HG03175 (cell line): ENCODE data around the gene CAV1.
A peak's percentile ranks its signal among the peaks of the same experiment; 100 is the strongest.

Experiments
- ATAC-seq: cut with Tn5 transposase; IDR thresholded peaks from one replicate; pipeline ENCODE4 v1.9.1; 2021; ENCODE audit warnings: mild to moderate bottlenecking, moderate library complexity; ENCODE audit not compliant: unreplicated experiment

The CAV1 gene

DNA sequence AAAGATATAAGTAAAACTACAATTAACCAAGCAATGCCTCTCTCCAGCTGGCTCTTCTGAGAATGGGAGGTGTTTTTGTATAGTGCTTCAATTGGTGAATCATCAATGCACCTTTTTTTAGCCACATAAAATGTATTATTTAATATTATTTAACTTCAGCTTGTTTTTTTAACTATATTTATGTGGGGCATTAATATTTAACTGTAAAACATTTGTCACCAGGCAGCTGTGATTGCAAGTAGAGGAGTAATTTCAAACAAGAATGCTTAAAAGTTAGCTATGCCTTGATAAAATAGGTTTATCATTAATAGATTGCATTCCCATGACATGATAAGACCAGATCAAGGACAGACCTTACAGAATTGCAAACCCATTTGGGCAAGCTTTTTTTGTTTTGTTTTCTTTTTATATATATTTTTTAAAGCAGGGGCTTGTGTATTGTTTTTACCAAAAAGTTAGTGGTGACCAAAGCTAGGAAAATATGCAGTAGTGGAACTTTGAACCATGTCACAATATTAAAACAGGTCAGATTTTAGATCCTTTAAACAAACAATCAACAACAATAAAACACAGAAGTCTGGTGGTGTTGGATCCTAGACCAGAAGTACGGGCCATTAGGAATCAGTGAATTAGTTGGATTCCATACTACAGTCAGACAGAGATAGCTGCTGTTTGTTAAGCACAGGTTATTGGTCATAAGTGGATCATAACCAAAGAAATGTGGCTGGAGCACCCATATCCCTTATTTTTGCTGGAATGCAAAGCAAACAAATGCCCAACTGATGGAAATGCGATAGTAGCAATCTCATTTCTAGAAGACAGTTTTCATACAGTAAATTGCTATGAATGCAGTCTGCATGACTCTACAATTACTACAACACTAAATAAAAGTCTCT, 22.4 kb upstream of the CAV1 start:
- ATAC-seq, result no peak

DNA sequence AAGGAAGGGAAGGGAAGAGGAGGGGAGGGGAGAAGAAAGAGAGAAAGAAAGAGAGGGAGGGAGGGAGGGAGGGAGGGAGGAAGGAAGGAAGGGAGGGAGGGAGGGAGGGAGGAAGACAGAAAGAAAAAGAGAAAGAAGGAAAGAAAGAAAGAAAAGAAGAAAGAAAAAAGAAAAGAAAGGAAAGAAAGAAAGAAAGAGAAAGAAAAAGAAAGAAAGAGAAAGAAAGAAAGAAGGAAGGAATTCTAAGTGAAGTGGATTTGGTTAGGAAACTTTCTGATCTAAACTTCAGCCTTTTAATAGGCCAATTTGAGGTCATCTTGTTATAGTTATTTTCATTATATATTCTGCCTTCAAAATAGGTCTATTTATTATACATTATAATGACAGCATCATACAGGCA, 21.0 kb upstream of the CAV1 start:
- no peak for ATAC-seq

DNA sequence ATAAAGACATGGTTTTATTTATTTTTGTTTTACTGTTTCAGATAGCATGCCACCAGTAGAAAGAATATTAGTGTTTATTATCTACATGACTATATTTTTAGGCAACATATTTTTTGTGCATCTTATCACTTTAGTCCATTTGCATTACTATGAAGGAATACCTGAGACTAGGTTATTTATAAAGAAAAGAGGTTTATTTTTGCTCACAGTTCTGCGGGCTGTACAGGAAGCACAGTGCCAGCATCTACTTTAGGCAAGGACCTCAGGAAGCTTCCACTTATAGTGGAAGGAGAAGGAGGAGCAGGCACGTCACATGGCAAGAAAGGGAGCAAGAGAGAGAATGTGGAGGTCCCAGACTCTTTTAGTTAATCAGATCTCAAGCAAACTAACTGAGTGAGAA, 19.6 kb upstream of the CAV1 start:
- no peak for ATAC-seq

DNA sequence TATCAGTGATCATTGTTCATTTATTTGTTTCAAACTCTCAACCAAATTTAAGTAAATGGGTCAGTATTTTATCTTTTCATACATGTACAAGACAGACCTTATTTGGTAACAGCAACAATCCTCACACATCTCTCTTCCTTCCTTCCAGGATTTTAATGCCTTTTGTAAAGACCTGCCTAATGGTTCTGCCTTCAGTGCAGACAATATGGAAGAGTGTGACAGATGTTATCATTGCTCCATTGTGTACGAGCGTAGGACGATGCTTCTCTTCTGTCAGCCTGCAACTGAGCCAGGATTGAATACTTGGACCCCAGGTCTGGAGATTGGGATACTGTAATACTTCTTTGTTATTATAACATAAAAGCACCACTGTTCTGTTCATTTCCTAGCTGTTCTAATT, 19.0 kb upstream of the CAV1 start:
- no peak for ATAC-seq

DNA sequence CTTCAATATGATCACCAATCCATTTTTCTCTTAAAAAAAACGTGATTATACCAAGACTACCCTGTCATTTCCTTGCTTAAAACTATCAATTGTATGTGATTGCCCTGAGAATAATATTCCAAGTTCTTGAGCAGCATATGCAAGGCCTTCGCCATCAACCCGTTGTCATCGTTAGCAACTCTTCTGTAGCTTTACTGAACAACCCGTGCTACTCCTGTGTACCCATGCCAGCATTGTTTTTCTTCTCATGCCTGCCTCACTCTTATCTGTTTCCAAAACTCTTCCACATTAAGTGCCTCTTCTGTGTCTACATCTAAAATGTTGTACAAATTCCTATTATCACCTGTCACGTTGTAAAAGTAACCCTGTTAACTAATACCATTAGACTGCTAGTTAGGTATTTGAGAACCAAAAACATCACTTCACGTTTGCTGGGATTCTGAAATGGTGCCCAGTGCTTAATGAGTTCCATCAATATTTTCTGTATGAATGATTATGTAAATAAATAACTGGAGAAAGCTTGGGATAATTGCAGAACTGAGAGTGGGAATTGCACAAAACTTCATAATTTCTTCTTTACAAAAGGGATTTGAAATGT, 14.8 kb upstream of the CAV1 start:
- ATAC-seq, result no peak

DNA sequence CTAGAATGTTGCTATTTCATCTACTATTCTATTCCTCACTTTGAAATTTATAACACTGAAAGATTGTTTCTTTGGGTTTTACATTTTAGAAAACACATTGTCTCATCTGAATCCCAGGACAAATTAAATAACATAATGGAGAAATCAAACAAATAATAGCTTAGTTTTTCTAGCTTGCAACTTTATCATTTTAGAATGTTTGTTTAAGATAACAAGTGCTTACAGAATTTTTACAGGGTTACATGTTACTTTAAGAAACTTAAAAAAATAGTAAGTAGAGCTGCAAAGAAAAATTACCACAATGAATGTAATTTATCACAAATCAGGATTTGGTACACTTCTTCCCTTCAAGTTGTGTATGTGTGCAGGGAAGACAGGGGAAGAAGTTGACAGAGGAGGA, 14.0 kb upstream of the CAV1 start:
- no peak for ATAC-seq

DNA sequence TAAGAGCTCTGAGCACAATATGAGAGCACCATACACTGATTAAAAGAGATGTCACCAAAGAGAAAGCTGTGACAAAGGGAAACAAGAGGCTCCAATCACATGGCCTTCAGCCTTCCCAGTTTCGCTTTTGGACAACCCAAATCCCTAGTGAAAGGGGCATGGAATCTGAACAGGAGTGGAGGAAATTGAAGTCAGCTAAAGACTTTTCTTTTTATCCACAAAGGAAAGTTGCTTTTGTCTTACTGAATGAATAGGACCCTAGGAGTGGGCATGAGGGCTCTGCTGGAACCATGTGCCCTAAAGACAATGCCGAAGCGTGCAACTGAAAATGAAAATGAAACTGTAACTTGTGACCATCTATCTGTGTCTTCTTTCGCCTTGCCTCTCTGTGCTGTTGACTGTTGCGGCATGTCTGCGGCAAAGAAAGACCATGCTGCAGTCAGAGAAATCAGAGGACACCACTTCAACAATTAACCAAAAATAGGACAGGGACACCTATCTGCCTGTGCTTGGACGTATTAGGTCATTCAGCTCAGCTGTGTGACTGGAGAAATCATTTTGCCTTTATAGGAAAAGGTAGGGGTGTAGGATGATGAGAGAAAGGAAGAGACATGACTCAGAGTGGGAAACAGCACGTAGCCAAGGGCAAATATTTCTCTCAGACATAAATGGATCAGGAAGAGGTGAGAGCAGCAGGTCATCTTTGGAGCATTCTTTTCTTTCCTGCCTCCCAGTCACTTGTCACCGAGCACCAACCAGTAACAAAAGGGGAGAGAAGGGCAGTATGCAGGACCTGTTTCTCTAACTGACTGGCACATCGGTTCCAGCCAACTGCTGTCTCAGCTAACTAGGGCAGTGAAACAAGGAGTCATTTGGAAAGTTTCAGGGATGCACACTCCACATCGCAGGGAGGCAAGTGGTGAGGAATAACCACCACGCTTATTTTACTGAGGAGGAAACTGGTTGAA, 13.0 kb upstream of the CAV1 start:
- peak; percentile 100 for ATAC-seq

DNA sequence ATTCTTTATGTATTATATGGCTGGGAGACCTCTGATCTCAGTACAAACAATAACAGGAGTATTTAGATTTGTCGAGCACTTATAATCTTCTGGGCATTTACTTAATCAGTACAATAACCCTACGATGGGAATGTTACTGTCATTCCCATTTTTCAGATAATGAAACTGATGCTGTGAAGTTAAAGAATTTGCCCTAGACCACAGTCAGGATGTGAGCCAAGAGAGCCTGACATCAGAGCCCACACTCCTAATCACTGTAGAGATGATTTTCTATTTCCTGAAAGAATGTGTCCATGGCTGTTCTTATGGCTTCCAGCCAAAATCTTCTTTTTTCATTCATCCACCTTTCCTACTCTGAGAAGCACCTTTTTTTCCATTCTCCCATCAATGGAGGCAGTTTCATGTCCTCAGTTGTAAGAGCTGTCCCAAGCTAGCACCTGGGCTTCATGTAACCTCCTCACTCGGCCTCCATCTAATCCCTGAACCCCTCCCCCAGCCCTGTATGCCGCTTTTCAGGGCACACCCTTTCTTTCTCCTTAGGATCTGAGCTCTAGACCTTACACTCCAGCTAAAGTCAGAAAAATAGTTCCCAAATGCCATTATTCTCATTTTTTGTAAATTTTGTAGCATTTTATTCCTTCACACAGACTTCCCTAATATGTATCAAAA, 12.2 kb upstream of the CAV1 start:
- no peak for ATAC-seq

DNA sequence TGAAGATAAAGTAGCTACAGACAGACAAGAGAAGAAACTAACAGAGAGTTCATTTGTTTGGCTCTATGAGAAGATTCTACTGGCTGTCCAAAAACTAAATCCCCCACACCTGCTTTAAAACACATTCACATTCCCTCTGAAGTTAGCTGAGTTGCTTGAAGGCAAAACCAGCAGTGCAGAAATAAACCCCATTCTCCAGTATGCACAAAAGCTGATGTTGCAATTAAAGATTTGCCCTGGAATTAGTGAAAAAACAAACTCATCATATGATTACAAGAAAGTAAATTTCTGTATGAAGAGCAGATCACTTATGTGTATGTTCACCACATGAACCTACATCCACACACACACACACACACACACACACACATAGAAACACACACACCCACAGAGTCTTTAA, 9.3 kb upstream of the CAV1 start:
- no peak for ATAC-seq

DNA sequence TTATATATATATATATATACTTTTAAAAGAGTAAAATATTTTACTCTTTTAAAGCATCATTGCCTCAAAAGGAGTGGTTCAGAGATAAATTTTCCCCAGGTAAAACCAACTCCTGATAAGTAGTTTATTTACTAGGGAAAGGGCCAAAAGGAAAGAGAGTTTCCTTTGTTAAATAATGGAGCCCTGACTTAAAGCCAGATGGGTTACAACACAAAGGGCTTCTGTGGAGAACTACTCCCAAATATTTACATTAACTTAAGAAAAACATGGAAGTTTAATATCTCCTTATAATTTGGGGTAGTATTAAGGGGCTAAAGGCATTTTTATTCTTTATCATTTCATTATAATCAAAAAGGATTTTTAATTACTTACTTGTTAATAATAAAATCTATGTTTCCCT, 8.5 kb upstream of the CAV1 start:
- ATAC-seq, result no peak

DNA sequence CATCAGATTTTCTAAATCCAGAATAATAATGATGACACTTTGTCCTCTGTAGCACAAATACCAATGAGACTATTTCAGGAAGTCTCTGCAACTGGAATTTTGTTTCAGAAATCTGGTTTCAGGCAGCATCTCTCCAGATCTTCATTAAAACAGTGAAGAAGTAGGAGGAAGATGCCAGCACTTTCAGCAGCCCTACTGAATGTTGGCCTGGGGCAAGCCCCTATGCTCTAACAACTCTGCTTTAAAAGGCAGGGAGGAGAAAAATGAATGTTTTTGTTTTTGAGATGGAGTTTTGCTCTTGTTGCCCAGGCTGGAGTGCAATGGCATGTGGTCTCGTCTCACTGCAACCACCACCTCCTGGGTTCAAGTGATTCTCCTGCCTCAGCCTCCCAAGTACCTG, 7.2 kb upstream of the CAV1 start:
- no peak for ATAC-seq

DNA sequence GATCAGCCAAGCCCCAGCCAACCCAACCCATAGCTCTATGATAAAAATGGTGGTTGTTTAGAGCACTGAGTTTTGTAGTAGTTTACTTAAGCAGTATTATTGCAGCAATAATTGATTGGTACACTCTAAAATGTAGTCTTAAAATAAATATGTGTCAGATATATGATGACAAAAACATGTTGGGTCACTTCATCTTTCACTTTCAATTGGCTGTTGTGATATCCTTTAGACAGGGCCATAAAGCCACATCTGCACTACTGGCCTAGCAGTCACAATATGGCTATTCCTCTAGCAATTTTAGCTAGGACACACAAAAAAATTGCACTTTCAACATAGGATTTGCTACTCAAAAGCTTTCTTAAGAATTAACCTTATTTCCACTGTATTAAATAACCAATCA, 5.9 kb upstream of the CAV1 start:
- ATAC-seq, result no peak

DNA sequence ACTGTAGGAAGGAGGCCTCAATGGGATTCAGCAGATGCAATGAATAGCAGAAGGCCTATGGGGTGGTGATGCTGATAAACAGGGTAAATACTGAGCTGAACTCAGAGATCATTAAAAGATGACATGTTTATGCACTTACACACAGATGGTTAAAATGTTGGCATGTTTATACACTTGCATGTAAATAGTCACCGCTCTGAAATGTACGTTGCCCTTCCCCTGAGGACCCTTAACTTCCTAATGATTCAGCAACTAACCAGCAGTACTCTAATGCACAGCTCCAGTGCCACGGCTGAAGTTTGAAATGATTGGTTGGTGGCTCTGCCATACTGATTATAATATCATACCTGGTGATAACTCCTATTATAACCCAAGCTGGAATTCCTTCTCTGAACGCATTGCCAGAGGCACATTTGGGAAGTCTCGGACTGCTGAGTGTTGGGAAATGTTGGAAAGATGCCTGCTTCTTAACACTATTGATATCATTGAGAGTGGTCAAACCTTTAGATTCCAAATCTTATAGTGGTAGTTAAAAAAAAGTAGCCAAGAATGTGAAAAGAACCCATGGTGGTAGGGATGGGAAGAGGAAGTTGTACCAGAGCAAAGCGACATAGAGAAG, 3.7 kb upstream of the CAV1 start:
- no peak for ATAC-seq

DNA sequence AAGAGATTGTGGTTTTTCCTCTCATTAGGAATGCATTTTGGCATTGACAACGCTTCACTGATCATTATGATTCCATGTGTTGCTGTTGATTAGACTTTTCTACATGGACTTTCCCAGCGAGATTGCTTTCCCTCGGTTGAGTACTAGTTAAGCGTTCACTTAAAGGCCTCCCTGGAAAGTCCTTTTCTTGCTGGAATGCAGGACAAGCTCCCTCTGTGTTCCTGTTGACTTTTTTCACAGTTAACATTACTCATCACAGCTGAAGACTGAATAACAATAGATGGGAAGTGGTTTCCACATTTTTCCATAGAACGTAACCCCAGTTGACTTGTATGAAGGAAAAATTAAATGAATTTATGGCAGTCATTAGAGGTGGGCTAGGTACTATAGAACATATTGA, 2.6 kb upstream of the CAV1 start:
- ATAC-seq, result no peak

DNA sequence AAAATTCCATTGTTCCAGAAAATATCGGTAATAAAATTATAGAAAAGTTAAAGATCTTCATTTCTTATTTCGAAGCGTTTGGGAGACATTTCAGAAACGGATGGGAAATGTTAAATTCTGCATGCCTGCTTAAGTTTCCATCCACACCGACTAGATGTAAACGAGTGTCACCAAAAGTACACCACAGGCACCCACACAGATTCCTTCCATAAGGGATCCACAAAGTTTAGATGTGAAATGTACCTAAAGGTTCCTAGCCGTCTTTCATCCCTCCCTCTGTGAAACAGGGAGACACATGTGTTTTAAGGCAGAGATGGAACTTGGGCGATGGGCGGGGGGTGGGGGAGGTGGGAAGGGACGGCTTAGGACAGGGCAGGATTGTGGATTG, 621 bp upstream of the CAV1 start:
- ATAC-seq, result no peak

DNA sequence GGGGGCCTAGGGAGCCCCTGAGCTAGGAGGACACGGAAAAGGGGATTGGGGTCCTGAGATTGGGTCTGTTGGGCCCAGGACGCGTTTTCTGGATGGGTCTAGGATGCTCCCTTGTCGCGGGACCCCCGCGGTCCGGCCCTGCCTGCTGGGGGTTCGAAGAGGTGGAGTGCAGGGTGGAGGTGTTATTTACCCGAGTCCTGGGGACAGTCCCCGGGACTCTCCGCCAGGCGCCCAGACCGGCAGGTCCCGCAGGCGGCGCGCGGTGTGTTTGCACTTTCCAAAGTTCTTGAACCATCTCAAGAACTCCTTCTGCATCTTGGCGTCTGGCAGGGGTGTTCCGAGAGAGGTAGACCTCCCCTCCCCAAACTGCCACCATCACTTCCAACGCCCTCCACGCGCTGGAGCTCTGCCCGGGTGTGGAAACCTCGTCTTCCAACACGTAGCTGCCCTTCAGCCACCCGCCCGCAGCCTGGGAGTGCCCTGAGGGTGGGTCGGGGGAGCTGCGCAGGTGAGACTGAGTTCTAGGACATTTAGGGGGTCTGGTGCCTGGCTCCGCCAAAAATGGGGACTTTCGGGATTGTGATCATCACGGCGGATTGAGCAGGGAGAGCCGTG, 569 bp downstream of the CAV1 start:
- peak; percentile 32 for ATAC-seq

DNA sequence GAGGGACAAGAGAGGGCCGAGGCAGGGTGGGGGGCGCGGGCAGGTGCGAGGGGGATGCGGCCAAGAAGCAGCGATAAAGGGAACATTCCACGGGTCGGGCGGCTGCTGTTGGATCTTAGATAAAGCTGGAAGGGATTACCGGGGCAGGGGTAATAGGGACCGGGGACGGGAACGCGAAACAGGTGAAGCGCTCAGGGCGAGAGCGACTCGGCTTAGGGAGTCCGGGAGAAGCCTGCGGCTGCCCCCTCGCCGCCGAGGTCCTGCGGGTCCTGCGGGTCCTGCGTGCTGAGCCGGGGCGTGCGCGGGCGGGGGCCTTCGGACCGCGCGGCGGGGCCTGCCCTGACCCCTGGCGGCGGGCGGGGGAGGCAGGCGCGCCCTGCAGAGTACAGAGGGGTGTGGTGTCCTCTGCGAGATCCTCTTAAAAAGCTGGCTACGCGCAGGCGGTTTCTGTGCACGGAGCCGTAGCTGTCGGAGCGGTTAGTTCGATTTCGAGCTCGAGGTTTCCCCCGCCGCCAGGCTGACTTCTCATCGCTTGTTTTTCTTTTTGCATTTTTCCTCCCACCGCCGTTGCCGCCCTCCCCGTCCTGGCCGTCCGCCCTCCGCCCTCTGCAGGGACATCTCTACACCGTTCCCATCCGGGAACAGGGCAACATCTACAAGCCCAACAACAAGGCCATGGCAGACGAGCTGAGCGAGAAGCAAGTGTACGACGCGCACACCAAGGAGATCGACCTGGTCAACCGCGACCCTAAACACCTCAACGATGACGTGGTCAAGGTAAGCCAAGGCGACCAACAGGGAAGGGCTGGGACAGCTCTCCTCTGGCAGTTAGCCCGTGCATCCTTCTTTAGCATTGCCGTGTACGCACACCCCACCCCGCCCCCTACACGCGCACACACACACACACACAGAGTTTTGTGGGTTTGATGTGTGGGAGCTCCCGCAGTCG, 1.4 kb downstream of the CAV1 start:
- ATAC-seq, result peak; percentile 94

DNA sequence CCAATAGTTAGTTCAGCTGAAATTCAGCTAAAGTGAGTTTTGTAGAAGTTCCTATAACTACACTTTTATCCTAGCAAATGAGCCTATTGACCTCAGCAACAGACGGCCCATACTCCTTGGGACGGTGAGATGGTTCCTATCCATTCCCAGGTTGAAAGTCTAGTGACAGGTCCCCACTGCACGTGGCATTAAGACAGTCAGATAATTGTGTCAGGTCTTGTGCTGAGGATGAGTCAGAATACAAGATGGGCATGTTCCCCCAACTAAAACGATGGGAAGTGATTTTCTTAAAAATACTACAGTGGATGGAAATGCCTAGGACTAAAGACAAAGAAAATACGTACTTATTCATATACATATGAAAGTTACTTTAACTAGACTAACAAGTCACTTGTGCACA, 2.1 kb downstream of the CAV1 start:
- no peak for ATAC-seq

DNA sequence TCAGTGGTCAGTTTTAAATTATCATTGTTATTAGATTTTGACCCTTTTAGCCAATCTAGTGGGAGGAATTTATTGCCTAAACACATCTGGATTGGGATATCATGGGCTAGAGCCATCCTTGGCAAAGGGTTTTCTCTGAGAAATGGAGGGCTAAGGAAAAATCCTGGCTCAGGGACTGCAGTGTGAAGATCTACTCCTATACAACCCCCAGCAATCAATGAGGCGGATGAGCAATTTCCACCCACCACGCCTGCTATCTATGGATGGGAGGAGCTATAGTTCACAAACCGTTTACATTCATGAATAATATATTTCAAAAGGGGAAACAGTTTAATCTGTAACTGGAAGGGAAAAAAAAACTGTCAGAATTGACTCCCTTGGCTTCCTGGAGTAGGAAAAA, 2.7 kb downstream of the CAV1 start:
- no peak for ATAC-seq
